ENCODE measurements around the gene REG1A. TPM values are rescaled to one million over a fixed set of nuclear protein-coding genes. Genes with fewer than 3 reads are reported as not detected.

REG1A gene
- total and polyA plus RNA-seq, 9 of the 15 experiments (the other 6 are each of a cell fraction or from before 2014, with no cell fraction given): 3.1 TPM; not detected in 8

DNA sequence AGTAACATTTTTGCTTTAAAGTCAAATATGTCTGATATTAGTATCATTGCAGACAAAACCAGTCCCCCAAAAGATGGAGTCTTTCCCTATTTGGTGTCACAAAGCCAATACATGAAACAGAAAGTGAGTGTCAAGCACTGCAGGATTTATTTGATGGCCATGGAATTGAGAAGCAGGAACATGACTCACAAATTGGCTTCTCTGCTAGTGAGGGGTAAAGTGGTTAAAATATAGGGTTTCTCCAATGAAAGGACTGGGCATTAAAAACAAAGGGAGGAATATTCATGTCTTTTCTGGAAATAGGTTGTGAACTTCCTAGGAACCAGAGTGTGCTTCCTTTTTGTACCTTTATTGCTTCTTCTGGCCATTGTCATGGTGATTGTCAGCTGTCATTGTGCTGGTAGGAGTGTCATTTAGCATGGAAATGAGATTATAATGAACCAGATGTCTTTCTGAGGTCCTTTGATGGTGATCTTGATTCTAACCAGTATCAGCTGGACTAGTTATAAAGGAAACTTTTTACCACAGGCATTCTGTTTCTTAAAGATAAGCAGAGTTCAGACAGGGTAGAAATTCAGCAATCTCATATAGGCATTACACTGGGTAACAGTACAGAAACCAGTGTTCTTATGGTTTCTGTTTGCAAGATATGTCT is 36.6 kb upstream of the REG1A start:
- no peak overlapping the region for H3K4me3 ChIP-seq
- no peak overlapping the region for H2AFZ ChIP-seq (ENCODE audit: low read depth, low read length)
- intact Hi-C loops (cut with micrococcal nuclease): no loop called here
- no TSS peak for BruUV-seq (replicated peaks)
- H3K9ac ChIP-seq (ENCODE audit: insufficient read depth in 1 of 2, low read depth in 2 of 2, low read length in 2 of 2): no peak overlapping the region
- H3K9me1 ChIP-seq (ENCODE audit: control insufficient read depth, insufficient read depth, low read length): no peaks in the 10 kb centered on the region
- CTCF ChIA-PET (ENCODE audit: low intra/inter-chr PET ratio): no interaction called here
- H3K27ac ChIP-seq (ENCODE audit: extremely low read depth, low read depth, low read length): no peak overlapping the region
- H3K4me2 ChIP-seq (ENCODE audit: insufficient read depth, low read length): no peak overlapping the region
- H4K20me1 ChIP-seq (replicated peaks; ENCODE audit: control insufficient read depth, insufficient read depth, low read length): no peaks in the 10 kb centered on the region
- H3K79me2 ChIP-seq (ENCODE audit: control insufficient read depth, insufficient read depth, low read length): no peaks in the 10 kb centered on the region
- POLR2A ChIA-PET: no interaction called here
- FAIRE-seq (no peak), DNase-seq (ENCODE audit: extremely low read depth in 1 of 4, low spot score in 3 of 4) (no peak), ATAC-seq (no peak)
- TF ChIP-seq, protein P1, sequence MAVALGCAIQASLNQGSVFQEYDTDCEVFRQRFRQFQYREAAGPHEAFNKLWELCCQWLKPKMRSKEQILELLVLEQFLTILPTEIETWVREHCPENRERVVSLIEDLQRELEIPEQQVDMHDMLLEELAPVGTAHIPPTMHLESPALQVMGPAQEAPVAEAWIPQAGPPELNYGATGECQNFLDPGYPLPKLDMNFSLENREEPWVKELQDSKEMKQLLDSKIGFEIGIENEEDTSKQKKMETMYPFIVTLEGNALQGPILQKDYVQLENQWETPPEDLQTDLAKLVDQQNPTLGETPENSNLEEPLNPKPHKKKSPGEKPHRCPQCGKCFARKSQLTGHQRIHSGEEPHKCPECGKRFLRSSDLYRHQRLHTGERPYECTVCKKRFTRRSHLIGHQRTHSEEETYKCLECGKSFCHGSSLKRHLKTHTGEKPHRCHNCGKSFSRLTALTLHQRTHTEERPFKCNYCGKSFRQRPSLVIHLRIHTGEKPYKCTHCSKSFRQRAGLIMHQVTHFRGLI (CRISPR knock-in tag; IDR thresholded peaks at IDR 0.05): no peak
- TF ChIP-seq DDX20 (tag; IDR thresholded peaks at IDR 0.05; ENCODE audit: low read depth) (no peak), NCOR1 (IDR thresholded peaks at IDR 0.05) (no peak), SIX5 (IDR thresholded peaks at IDR 0.05; ENCODE audit: borderline replicate concordance in 1 of 2, insufficient read depth in 1 of 2, low read depth in 1 of 2, low read length in 2 of 2) (no peak), ZSCAN29 (IDR thresholded peaks at IDR 0.05) (no peak), ELF1 (tag; IDR thresholded peaks at IDR 0.05) (no peak), RBBP5 (IDR thresholded peaks at IDR 0.05; ENCODE audit: borderline replicate concordance, insufficient read depth, low read length, poor library complexity, severe bottlenecking) (no peak), XRCC3 (IDR thresholded peaks at IDR 0.05) (no peak), ZNF23 (CRISPR knock-in tag; IDR thresholded peaks at IDR 0.05) (no peak), PHB2 (IDR thresholded peaks at IDR 0.05; ENCODE audit: low read depth) (no peak), ZNF57 (CRISPR knock-in tag; IDR thresholded peaks at IDR 0.05) (no peak), ZNF766 (CRISPR knock-in tag; conservative IDR thresholded peaks at IDR 0.05) (no peak), DMBX1 (CRISPR knock-in tag; IDR thresholded peaks at IDR 0.05; ENCODE audit: borderline replicate concordance) (no peak), ZNF436 (CRISPR knock-in tag; IDR thresholded peaks at IDR 0.05) (no peak), ZNF124 (CRISPR knock-in tag; IDR thresholded peaks at IDR 0.05) (no peak)
- TF ChIP-seq, protein P2, sequence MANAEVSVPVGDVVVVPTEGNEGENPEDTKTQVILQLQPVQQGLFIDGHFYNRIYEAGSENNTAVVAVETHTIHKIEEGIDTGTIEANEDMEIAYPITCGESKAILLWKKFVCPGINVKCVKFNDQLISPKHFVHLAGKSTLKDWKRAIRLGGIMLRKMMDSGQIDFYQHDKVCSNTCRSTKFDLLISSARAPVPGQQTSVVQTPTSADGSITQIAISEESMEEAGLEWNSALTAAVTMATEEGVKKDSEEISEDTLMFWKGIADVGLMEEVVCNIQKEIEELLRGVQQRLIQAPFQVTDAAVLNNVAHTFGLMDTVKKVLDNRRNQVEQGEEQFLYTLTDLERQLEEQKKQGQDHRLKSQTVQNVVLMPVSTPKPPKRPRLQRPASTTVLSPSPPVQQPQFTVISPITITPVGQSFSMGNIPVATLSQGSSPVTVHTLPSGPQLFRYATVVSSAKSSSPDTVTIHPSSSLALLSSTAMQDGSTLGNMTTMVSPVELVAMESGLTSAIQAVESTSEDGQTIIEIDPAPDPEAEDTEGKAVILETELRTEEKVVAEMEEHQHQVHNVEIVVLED (CRISPR knock-in tag; IDR thresholded peaks at IDR 0.05): no peak
- TF ChIP-seq, protein P3, sequence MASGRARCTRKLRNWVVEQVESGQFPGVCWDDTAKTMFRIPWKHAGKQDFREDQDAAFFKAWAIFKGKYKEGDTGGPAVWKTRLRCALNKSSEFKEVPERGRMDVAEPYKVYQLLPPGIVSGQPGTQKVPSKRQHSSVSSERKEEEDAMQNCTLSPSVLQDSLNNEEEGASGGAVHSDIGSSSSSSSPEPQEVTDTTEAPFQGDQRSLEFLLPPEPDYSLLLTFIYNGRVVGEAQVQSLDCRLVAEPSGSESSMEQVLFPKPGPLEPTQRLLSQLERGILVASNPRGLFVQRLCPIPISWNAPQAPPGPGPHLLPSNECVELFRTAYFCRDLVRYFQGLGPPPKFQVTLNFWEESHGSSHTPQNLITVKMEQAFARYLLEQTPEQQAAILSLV (tag; IDR thresholded peaks at IDR 0.05): no peak
- H3K27me3 ChIP-seq (ENCODE audit: control insufficient read depth in 2 of 2, insufficient read depth in 2 of 2, low read length in 2 of 2): no peaks in the 10 kb centered on the region
- H3K36me3 ChIP-seq (ENCODE audit: control insufficient read depth, insufficient read depth, low read length): no peaks in the 10 kb centered on the region
- in situ Hi-C loops (cut with MboI): no loop called here
- no peaks in the 10 kb centered on the region for H3K9me3 ChIP-seq (replicated peaks; ENCODE audit: control insufficient read depth, insufficient read depth, low read depth, low read length)
- no peaks in the 10 kb centered on the region for H3K4me1 ChIP-seq (replicated peaks in 1 of 2; ENCODE audit: control insufficient read depth in 2 of 2, insufficient read depth in 2 of 2, low read length in 2 of 2)

Data from K562 (cell line).